Activated T-cell treated with anti-CD3 and anti-CD28 coated beads, Interleukin-2, amount 50 U/mL, for 1 hour (primary cell): Measurements from ENCODE around the gene LETM1.

Experiments used
- DNase-seq: peaks from one replicate; pipeline ENCODE4 v3.0.0-alpha.2; 2020

Gene LETM1

DNA sequence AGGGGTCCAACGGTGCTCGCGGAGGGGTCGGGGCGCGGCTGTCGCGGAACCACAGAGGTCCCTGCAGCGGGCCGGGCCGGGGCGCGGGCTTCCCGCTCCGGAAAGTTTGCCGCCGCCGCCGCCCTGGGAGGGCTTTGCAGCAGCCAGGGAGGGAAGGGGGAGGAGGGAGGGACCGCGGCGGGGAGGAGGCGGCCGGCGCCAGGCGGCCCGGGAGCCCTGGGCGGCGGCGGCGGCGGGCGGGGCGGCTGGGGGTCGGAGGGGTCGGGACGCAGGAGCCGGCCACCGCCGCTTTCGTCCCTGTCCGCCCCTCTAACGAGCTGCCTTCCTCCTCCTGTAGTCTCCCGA, 62.5 kb downstream of the LETM1 start:
- DNase-seq = peak; percentile 54

DNA sequence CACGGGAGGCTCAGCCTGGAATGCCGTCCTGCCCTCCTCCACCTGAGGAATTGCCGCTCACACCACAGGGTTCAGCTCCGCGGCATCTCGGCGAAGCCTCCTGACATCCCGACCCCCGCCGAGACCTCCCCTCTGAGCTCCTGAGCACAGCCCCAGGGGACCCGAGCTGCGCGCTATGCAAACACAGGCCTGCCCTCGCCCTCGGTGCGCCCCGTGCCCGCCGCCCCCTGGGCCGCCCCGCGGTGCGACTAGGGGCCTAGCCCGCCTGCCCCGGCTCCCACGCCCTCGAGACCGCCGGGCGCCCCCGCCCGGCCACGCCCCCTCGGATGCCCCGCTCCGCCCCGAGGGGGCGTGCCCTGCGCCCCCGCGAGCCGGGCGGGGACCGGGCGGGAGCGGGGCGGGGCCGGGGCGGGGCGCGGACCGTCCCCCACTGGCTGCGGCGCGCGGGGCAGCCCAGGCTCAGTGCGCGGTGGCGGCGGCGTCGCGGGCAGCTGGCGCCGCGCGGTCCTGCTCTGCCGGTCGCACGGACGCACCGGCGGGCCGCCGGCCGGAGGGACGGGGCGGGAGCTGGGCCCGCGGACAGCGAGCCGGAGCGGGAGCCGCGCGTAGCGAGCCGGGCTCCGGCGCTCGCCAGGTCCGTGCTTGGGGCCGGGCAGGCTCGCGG, 63.0 kb downstream of the LETM1 start, which contains the start of gene FGFR3:
Gene FGFR3, plus strand, starts transcription at position 462 of the 664 bp plus-strand sequence. CDS start 642 bp downstream, outside the sequence.
- DNase-seq = peak; percentile 57

DNA sequence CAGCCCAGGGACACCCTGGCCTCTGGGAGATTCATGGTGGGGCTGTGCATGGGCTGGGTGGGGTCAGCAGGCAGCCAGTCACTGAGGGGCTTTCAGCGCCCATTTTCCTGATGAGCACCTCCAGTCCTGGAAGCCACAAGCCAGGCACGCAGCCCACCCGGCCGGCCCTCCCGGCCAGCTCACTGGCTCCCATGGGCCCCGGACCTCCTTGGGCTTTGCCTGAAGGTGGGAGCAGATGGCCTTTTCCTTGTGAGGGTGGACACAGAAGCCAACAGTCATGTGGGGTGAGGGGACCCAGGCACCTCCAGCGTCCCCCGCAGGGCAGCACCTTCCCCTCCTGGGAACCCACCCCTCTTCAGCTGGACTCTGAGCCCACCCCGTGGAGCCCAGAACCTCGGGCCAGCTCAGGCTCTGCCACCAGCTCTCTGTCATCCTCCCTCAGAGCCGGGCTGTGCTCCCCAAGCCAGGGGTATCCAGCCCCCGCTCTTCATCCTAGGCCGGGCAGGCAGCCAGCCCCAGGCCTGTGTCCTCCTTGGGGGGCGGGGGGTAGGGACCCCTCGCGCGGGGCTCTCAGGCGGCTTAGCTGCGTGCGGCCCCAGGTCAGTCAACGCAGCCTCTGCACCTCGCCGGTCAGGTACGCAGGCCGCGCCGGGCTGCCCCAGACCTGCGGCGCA, 63.7 kb downstream of the LETM1 start:
- no peak for DNase-seq

DNA sequence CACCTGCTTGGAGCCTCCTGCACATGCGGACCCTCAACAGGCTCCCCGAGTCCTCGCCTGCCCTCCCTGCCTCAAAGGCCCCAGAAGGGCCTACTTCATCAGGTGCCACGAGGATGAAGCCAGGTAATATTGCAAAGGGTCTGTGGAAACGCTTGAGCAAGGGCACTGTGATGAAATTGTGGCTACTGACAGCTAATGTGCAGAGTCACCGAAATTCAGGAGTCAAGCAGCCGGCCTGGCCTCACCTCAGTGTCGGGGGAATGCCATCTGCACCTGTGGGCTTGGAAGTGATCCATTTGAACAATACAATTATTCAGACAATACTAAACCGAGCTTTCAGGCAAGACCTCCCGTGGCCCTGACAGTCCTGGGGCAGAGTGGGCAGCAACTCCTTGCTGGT, 66.0 kb downstream of the LETM1 start:
- DNase-seq = no peak

DNA sequence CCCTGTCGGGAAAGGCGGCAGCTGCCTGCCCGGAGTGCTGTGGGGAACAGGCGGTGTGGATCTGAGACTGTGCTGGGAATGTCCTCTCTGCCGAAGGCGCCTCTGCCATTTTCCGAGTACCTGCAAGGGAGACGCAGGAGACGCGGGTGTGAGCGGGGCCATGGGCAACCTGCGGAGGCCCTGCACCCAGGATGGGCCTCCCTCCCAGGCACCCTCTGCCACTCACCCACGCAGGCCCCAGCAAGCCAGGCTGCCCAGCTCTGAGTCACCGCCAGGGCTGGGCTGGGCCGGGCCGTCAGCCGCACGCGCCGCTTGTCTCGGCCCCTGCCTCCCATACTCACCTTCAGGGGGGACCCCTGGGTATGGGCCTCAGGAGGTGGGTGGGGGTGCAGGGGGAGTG, 66.4 kb downstream of the LETM1 start:
- no peak for DNase-seq

DNA sequence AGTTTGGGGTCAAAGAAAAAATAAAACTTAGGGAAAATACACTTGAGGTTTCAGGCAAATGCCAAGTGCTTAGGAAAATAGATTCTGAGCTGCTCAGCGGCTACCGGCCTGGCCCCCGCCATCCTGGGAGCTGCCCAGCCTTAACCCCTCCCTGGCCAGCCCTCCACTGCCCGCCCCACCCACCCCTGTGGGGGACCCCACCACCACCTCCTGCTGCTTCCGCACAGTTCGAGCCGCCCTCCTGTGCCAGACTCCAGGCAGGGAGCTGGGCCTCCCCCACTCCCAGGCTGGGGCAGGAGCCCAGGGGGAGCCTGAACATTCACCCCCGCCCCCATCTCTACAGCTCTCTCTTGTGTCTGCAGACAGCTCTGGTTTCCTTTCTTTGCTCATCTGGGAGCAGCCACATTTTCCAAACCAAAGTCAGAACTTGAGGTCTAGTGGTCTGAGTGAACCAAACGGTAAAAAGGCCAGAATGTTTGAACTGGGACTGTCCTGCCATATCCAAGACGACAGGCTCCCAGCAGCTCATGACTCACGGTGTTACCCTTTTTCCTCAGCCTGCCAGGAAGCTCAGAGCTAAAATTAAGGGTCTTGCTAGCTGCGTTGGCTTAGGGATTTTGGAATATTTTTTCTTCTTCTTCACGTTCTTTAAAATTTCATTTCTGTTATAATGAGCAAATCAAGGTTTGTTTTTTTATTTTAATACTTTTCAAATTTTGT, 67.5 kb downstream of the LETM1 start:
- DNase-seq = no peak

DNA sequence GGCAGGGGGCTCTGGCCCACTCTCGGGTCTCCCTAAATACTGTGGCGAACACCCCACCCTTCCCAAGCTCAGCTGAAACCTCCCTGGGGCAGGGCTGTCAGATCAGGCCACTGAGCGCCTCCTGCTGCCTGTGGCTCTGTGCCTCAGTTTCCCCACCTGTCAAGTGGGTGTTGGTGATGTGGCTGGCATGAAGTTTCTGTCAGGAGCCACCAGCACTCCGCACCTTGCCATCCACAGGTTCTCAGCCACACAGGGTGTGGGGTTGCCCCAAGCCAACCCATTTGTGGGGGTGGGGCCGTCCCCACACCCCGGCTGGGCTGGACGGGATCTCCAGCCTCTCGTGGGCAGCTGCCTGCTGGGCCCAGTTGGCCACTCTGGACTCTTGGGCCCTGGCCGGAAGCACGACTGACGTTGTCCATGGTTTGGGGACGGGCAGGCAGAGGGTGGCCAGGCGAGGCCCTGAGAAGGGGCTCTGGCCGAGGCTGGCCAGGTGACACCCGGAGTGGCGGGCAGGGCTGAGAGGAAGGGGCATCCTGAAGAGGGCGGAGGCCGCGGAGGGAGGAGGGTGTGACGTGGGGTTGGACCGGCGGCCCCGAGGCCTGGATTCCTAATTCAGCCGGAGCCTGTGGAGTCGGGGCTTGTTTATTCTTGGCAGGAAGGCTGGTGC, 68.4 kb downstream of the LETM1 start:
- DNase-seq = no peak

DNA sequence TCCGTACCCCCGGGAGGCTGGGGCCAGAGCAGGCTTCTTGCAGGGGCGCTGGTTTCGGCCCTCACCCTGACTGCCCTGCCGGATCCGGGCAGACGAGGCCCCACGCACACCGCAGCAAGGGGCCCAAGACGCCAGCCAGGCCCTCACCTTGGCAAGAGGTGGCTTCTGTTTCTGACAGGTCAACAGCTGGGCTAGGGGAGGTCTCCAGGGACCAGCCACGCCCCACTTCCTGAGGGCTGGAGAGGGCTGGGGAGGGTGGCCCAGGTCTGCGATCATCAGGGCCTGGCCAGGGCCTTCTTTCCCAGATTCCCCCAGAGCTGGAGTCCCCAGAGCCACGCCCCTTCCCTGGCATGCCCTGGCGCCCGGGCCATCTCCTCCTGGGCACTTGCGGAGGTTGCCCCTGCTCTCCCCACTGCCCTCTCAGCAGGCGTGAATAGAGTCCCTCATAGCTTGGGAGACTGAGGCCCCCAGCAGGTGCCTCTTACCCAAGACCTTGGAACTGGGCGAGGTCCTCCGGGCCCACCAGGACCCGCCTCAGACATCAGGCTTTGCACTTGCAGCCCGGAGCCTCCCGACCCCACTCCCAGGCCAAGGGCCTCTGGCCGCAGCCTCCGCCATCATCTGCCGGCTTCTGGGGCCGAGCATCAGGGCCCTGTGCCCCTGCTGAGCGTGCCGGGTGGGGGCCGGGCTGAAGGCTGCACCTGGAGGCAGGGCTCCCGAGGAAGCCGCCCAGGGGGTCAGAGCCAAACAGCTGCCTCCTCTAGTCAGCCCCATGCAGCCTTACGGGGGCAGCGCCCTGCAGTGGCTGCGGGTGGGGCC, 69.2 kb downstream of the LETM1 start:
- DNase-seq = no peak

DNA sequence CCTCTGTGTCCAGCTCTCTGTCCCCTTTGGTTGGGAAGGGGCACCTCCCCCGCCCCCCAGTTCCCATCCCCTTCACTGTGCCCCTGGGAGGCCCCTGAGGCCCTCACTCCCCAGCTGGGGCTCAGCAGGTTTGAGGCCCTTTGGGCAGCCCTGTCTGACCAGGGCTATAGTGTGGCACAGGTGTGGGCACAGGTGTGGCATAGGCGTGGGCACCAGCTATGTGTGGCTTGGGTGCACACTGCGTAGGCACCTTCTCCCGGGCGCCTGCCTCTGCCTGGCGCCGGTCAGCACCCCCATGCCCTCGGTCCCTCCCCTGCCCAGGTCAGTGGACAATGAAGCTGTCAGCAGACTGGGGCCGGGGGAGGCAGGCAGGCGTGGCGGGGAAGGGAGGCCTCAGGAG, 70.4 kb downstream of the LETM1 start:
- DNase-seq = no peak

DNA sequence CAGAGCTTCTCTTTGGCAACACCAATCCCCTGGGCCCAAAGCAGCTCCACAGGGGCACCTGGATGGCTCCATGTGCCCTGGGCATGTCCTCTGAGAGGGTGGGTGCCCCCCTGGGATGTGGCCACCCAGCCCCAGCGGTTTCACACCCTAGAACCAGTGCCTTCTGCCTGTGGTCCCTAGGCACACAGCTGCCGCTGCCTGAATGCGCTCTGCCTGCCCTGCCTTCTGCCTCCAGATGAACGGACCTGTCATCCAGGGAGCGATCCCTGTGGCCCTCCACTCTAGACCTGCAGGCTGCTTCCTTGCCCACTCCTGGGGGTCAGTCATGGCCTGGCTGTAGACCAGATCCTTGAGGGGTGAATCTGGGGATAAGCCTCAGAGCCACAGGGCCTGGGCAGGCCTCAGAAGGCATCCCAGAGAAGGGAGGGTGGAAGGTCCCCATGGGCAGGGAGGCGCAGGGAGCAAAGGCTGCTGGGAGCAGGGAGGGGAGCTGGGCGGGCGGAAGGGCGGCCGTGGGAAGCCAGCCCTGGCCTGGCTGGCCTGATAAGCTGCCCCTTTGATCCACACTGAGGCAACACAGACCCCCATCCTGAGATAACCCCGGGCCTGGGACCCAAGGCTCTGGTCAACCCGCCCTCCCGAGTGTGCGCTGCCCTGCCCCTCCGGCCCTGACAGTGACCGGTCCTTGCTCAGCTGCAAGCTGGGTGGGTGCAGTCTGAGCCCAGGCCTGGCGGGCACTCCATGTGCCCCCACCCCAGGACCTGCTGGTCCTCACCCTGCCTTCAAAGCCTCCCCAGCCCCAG, 71.0 kb downstream of the LETM1 start:
- DNase-seq = no peak

DNA sequence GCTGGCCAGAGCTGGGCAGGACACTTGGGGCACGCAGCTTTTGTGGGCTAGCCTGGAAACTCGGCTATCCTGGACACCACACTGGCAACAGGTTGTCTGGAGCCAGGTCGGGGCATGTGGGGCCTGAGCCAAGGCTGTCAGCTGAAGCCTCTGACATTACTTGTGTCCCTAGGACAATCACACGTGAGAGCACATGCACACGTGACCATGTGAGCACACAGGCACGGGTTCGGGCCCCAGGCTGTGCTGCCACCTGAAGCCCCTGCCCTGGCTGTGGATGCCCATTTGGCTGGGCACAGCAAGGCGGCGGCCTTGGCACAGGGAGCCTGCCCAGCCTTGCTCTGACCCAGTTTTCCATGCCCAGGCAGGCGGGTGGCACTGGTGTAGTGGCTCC, 71.6 kb downstream of the LETM1 start:
- DNase-seq = no peak

DNA sequence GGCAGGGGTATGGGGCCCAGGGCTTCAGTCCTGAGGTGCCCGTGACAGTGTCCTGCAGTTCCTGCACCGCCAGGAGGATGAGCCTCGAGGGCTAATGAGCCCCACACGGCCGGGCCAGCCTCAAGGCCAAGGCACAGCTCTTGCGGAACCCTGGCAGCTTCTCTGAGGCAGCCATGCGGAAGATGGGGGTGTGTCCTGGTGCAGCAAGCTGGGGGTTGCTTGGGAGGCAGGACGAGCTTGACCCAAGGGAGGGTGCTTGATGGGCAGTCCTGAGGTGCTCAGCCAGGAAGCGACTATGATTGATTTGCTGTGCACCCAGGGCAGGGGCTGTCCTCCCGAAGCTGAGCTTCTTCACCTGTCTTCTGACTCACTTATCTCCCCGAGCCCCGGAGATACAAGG, 72.0 kb downstream of the LETM1 start:
- no peak for DNase-seq

DNA sequence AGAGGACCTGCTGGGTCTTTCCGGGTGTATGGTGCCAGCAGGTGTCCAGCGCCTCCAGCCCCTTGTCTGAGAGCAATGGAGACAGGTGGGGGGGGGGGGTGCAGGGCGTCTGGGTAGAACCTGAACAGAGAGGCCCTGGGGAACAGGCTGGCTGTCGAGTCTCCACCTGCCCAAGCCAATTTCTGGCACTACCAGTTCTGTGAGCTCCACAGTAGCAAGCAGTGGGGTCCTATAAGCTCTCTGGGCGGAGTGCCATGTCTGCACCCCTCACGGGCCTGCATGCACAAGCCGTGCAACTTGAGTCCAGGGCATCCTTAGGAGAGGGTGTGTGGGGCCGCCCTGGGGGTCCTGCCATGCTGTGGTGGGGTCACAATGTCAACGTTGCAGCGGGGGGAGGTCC, 72.9 kb downstream of the LETM1 start:
- DNase-seq = no peak

DNA sequence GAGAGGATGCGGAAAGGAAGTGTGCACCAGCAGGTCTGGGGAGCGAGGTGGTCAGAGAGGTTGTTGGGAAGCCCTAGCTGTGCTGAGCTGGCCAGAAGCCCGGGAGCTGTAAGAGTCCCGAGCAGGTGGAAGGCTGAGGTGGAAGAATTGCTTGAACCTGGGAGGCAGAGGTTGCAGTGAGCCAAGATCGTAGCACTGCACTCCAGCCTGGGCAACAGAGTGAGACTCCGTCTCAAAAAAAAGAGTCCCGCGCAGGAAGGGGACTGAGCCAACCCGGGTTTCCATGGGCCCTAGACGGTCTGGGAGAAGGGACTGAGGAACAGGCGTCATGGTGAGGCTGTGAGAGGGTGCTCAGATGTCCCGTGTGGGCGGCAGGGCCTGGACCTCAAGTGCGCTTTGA, 75.5 kb downstream of the LETM1 start:
- no peak for DNase-seq

DNA sequence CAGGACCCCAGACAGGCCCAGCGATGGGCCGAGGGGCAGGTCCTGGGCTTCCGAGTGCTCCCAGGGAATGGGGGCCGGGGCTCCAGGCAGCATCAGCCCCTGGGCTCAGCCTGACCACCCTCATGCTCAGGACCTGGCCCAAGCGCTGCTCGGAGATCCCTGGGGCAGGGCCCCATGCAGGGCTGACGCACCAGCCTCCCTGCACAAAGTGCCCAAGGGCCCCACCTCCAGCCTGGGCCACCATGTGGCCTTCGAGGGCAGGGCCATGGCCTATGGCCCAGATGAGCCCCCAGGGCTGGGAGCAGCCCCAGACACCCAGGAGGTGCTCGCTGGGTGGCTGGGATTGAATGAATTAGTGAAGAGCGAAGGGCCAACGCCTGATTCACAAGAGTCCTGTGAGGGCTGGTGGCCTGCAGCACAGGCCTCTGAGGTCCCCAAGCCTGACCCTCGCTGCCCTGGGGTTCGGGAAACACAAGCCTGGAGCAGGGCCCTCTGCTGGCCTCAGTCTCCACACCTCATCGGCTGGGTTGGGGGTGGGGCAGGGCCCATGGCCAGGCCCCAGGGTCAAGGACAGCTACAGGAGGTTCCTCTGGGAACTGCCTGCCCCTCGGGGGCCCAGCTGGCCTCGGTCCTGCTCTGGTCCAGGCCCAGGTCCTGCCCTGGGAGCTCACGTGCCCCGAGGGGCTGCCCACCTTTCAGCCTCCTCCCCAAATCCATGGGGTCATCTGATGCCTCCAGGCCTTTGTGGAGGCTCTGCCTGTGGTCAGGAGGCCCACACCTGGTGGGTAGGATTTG, 76.2 kb downstream of the LETM1 start:
- DNase-seq = no peak

DNA sequence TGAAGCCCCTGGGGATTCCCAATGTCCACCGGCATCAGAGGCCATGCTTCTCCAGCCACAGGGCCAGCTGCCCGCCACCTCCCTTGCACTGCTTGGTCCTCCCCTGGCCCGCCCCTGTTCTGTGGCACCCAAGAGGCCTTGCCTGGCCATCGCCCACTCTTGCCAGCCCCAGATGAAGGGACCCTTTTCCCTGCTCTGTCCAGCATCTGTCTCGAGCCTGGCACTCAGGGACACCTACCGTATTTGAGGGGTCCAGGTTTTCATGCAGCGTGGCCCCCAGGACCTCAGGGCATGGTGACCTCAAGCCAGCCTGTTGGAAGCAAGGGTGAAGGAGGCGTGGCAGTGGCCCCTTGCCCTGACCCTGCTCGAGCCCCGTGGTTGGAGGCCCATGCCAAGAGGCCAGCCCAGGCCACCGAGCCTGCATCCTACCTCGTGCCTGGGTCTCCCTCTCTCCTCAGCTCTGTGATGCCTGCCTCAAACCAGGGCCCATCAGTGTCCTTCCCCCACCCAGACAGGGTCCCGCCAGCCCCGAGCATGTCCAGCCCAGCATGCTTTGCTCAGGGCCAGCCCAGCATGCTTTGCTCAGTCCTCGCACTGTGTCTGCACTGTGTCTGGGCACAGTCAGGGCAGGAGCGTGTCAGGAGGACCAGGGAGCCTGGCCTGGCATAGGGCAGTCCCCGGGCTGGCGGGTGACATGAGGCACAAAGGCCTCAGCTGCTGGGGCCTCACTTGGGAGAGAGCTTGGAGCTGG, 77.1 kb downstream of the LETM1 start:
- no peak for DNase-seq

DNA sequence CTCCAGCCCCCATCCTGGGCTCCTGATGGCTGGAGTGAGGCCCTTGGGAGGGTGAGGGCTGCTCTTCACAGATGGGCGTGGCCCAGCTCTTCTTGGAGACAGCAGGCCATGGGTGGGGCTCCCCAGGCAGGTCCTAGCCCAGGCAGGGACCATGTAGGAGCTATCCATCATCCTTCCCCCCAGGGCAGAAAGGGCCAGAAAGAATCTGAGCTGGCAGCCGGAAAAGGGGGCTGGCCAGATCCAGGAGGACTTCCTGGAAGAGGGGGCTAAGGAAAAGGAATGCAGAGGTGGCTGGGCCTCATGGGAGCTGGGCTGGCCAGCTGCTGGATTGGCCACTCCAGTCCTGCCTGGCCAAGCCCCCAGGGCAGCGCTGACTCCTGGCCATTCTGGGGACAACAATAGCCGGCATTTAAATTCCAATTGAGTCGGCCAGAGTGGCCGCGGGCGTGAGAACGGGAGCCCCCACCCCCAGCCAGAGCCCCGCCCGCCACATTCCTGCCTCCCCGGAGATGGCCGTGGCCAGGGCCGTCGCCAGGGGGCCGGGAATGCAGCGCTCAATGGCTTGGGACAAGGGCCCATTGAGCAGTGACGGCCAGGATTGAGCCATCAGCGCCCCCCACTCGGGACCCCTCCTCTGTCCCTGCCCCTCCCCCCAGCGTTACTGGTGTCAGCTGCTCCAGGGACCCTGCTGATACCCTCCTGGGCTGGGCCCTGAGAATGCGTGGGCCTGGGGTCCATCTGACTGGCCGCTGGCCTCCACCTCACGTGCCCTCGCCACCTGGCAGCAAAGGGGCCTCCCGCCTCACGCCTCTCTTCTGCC, 77.9 kb downstream of the LETM1 start:
- no peak for DNase-seq

DNA sequence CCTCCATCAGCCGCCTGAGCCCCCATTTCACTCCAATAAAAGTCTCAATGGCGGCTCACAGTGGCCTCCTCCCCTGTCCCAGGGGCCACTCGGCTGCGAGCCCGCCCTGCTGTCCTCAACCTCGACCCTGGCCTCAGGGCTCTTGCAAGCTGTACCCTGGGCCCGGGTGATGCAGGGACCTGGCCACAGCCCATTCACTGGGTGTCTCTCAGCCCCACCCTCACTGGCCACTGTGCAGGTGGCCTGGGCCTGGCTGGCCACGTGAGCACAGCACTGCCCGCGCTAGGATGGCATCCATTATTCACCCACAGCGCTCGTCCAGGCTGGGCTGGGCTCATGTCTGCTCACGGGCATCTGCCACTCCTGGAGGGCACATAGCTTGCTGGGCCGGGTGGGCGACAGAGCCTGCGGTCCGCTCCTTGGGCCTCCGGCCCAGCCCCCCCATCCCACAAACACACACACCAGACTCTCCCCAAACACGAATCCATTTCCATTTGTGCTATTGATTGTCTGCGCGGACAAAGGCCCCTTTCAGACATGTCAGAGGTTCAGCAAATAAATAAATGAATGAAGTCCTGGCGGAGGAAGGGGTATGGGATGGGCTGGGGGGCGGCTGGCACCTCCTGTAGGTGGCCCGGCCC, 79.3 kb downstream of the LETM1 start:
- no peak for DNase-seq
